WI38 (cell line): ENCODE measurements around the gene KLHL21.
"Not testable (repeated sequence)": the region's sequence is repeated elsewhere in the genome, so short reads cannot be mapped to it uniquely, and the experiment has no call there.

Experiments used
- H3K4me3 ChIP-seq: 2 replicates; pipeline ENCODE4 v1.5.1; 2011; ENCODE audit warnings: low read depth, mild to moderate bottlenecking, control low read depth, low read length
- CTCF ChIP-seq: IDR thresholded peaks from 2 replicates; pipeline ENCODE4 v1.5.1; 2012; ENCODE audit warnings: low read depth, mild to moderate bottlenecking, control low read depth, low read length

KLHL21 gene

GRCh38 chr1:6602669-6603237 is at the start of gene KLHL21:
Gene KLHL21 (minus strand): TSS chr1:6602869. CDS start chr1:6602817, 52 bp downstream.
- no peak for TF ChIP-seq CTCF
- H3K4me3 ChIP-seq: peak within 1 kb of the TSS; percentile 91

- TF ChIP-seq CTCF: no peak
- no peak overlapping the region for H3K4me3 ChIP-seq
These were observed 49.2 kb upstream of the KLHL21 start for GRCh38 chr1:6651909-6652308.

GRCh38 chr1:6648556-6648955 is 45.9 kb upstream of the KLHL21 start:
- no peak overlapping the region for H3K4me3 ChIP-seq
- no peak for TF ChIP-seq CTCF

GRCh38 chr1:6646499-6647148 is 44.0 kb upstream of the KLHL21 start:
- peak; percentile 30 for TF ChIP-seq CTCF
- no peak overlapping the region for H3K4me3 ChIP-seq

GRCh38 chr1:6645018-6645417 is 42.3 kb upstream of the KLHL21 start:
- no peak for TF ChIP-seq CTCF
- H3K4me3 ChIP-seq: no peak overlapping the region

GRCh38 chr1:6640867-6641266 is 38.2 kb upstream of the KLHL21 start:
- not testable (repeated sequence) for H3K4me3 ChIP-seq

- TF ChIP-seq CTCF: no peak
- H3K4me3 ChIP-seq: no peak overlapping the region
These were observed 35.6 kb upstream of the KLHL21 start for GRCh38 chr1:6638226-6638625.

GRCh38 chr1:6637770-6638169 is 35.1 kb upstream of the KLHL21 start:
- no peak for TF ChIP-seq CTCF
- no peak overlapping the region for H3K4me3 ChIP-seq

GRCh38 chr1:6636778-6637177 is 34.1 kb upstream of the KLHL21 start:
- not testable (repeated sequence) for H3K4me3 ChIP-seq
